ENCODE data around the gene NMUR1.

The NMUR1 gene

DNA sequence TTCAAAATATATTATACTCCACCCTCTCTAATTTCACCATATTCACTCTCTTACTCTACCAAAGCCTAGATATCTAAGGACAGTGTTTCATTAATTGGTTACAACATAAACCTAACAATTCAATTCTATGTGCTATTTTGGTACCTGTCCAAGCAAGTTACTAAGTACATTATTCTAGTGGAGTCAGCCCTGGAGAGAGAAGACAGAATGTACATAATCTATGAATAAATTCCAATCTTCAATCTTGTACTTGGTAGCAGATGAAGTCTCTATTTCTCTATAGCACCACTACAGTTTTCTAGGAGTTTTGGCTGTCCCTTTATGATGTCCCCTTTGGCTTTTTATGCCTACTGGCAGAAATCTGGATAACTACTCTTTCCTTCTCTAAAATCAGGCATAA lies 27.6 kb downstream of the NMUR1 start (continued):
- TF ChIP-seq, protein P1, sequence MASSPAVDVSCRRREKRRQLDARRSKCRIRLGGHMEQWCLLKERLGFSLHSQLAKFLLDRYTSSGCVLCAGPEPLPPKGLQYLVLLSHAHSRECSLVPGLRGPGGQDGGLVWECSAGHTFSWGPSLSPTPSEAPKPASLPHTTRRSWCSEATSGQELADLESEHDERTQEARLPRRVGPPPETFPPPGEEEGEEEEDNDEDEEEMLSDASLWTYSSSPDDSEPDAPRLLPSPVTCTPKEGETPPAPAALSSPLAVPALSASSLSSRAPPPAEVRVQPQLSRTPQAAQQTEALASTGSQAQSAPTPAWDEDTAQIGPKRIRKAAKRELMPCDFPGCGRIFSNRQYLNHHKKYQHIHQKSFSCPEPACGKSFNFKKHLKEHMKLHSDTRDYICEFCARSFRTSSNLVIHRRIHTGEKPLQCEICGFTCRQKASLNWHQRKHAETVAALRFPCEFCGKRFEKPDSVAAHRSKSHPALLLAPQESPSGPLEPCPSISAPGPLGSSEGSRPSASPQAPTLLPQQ (tag by site-specific recombination; IDR thresholded peaks at IDR 0.05), result no peak
- TF ChIP-seq HOXC10 (CRISPR knock-in tag; IDR thresholded peaks at IDR 0.05), result no peak
- TF ChIP-seq ZNF140 (tag by site-specific recombination; IDR thresholded peaks at IDR 0.05), result no peak

DNA sequence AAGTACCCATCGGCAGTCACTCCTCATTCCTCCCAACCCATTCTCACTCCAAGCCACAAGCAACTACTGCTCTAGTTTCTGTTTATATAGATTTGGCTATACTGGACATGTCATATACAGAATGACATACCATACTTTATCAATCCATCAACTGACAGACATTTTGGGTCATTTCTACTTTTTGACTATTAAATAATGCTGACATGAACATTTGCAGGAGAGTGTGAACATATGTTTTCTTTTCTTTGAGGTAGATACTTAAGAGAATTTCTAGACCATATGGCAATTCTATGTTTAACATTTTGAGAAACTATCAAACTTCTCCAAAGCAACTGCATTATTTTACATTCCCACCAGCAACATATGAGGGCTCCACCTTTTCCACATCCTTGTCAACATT lies 32.6 kb downstream of the NMUR1 start:
- ChIA-PET CTCF (no interaction called here), POLR2A (no interaction called here)
- no peak overlapping the region for H3K4me3 ChIP-seq (ENCODE audit: low read depth, low read length)
- peaks cover 0 to under 1% of the 10 kb centered on the region in 2 experiments; a peak in 1 of 3 replicates for H3K36me3 ChIP-seq (ENCODE audit: control insufficient read depth in 2 of 2, insufficient read depth in 1 of 2, low read length in 2 of 2)
- no peak for TF ChIP-seq ZFP3 (tag by site-specific recombination; IDR thresholded peaks at IDR 0.05; ENCODE audit: low read depth)
- TF ChIP-seq PRDM10 (tag by site-specific recombination; IDR thresholded peaks at IDR 0.05), result no peak
- TF ChIP-seq EGR2 (tag by site-specific recombination; IDR thresholded peaks at IDR 0.05; ENCODE audit: low read depth), result no peak
- TF ChIP-seq ZBTB8A (tag by site-specific recombination; IDR thresholded peaks at IDR 0.05), result no peak
- no peak for TF ChIP-seq ZNF280D (tag by site-specific recombination; IDR thresholded peaks at IDR 0.05)
- TF ChIP-seq ZNF121 (tag by site-specific recombination; IDR thresholded peaks at IDR 0.05), result no peak
- TF ChIP-seq ZNF670 (tag by site-specific recombination; IDR thresholded peaks at IDR 0.05; ENCODE audit: low read depth), result no peak
- no peak for TF ChIP-seq RBAK (tag by site-specific recombination; IDR thresholded peaks at IDR 0.05)
- no peak for TF ChIP-seq PRDM4 (tag by site-specific recombination; IDR thresholded peaks at IDR 0.05)
- no peak for TF ChIP-seq ZFP41 (tag by site-specific recombination; IDR thresholded peaks at IDR 0.05; ENCODE audit: borderline replicate concordance)
- no peak for TF ChIP-seq ZNF311 (tag by site-specific recombination; IDR thresholded peaks at IDR 0.05; ENCODE audit: borderline replicate concordance)
- no peak for TF ChIP-seq ZBTB6 (tag by site-specific recombination; IDR thresholded peaks at IDR 0.05)
- no peak for TF ChIP-seq ZNF549 (tag by site-specific recombination; IDR thresholded peaks at IDR 0.05)
- no peak for TF ChIP-seq ZBTB20 (tag by site-specific recombination; IDR thresholded peaks at IDR 0.05)
- TF ChIP-seq ZNF16 (tag by site-specific recombination; IDR thresholded peaks at IDR 0.05; ENCODE audit: low read depth), result no peak
- no peak for TF ChIP-seq ZNF521 (tag by site-specific recombination; IDR thresholded peaks at IDR 0.05)
- no peak for TF ChIP-seq HOXD13 (CRISPR knock-in tag; IDR thresholded peaks at IDR 0.05; ENCODE audit: borderline replicate concordance)
- TF ChIP-seq ZNF580 (tag by site-specific recombination; IDR thresholded peaks at IDR 0.05), result no peak
- no peak overlapping the region for H3K27ac ChIP-seq (ENCODE audit: extremely low read depth, low read depth, low read length)
- H3K9me3 ChIP-seq (ENCODE audit: control insufficient read depth, insufficient read depth, low read depth, low read length), result no peaks in the 10 kb centered on the region
- H3K4me1 ChIP-seq (ENCODE audit: control insufficient read depth, insufficient read depth, low read length), result no peaks in the 10 kb centered on the region
